DOHH2 (cell line): ENCODE data around the gene PHACTR1.

Experiments
- H3F3A ChIP-seq: fragments of 200-600 bp; sonication (generic), shearing (Covaris generic); 2 replicates; pipeline ENCODE4 v1.6.0; 2016; ENCODE audit warnings: antibody characterized with exemption, mild to moderate bottlenecking; ENCODE audit not compliant: control insufficient read depth, insufficient read depth
- H3K27ac ChIP-seq: fragments of 200-600 bp; sonication (generic); 2 replicates; pipeline ENCODE4 v1.5.1; 2014; ENCODE audit warnings: low read depth, mild to moderate bottlenecking, low read length, moderate library complexity
- H3K27me3 ChIP-seq: fragments of 200-600 bp; sonication (generic); 2 replicates; pipeline ENCODE4 v1.6.1; 2014; ENCODE audit warnings: mild to moderate bottlenecking, low read length, mixed read lengths; ENCODE audit not compliant: control insufficient read depth
- H3K36me3 ChIP-seq: fragments of 200-600 bp; sonication (generic); 2 replicates; pipeline ENCODE4 v1.6.1; 2014; ENCODE audit warnings: mild to moderate bottlenecking, low read length, moderate library complexity, mixed read lengths; ENCODE audit not compliant: control insufficient read depth
- H3K4me1 ChIP-seq: fragments of 200-600 bp; sonication (generic); 2 replicates; pipeline ENCODE4 v1.6.1; 2014; ENCODE audit warnings: mild to moderate bottlenecking, low read length, mixed read lengths; ENCODE audit not compliant: control insufficient read depth
- H3K4me2 ChIP-seq: fragments of 200-600 bp; sonication (generic); 2 replicates; pipeline ENCODE4 v1.6.0; 2014; ENCODE audit warnings: mild to moderate bottlenecking, low read length, moderate library complexity
- H3K4me3 ChIP-seq: fragments of 200-600 bp; sonication (generic); 2 replicates; pipeline ENCODE4 v1.5.1; 2014; ENCODE audit warnings: mild to moderate bottlenecking, low read length, mixed read lengths
- H3K79me2 ChIP-seq: fragments of 200-600 bp; sonication (generic); 2 replicates; pipeline ENCODE4 v1.6.1; 2014; ENCODE audit warnings: mild to moderate bottlenecking, low read length, mixed read lengths; ENCODE audit not compliant: control insufficient read depth
- H3K9me2 ChIP-seq: fragments of 200-600 bp; sonication (generic); replicated peaks from 2 replicates; pipeline ENCODE4 v1.6.1; 2014; ENCODE audit warnings: mild to moderate bottlenecking, low read length, mixed read lengths; ENCODE audit not compliant: control insufficient read depth
- H3K9me3 ChIP-seq: fragments of 200-600 bp; sonication (generic); 2 replicates; pipeline ENCODE4 v1.6.1; 2014; ENCODE audit warnings: antibody characterized with exemption, low read length, mixed read lengths; ENCODE audit not compliant: control insufficient read depth, insufficient read depth
- H4K20me1 ChIP-seq: fragments of 200-600 bp; sonication (generic); 2 replicates; pipeline ENCODE4 v1.6.0; 2014; ENCODE audit warnings: low read depth, mild to moderate bottlenecking, antibody characterized with exemption, low read length, moderate library complexity; ENCODE audit not compliant: control insufficient read depth, insufficient read depth
- CTCF ChIP-seq: fragments of 200-600 bp; sonication (generic); IDR thresholded peaks from one replicate; pipeline ENCODE4 v1.5.1; 2014; ENCODE audit warnings: antibody characterized with exemption, mild to moderate bottlenecking, low read depth, low read length; ENCODE audit not compliant: poor library complexity, severe bottlenecking
- EZH2phosphoT487 ChIP-seq: fragments of 200-600 bp; sonication (generic); IDR thresholded peaks from 2 replicates; pipeline ENCODE4 v1.6.1; 2017; ENCODE audit warnings: borderline replicate concordance, mild to moderate bottlenecking, antibody characterized with exemption, low read length, moderate library complexity, mixed read lengths

Gene PHACTR1

GRCh38 chr6:13184547-13184946 lies 468.0 kb downstream of the PHACTR1 start:
- Histone ChIP-seq H3K27ac (no peak overlapping the region), H3K79me2 (no peaks in the 10 kb centered on the region), H3K9me2 (no peaks in the 10 kb centered on the region), H3K9me3 (no peaks in the 10 kb centered on the region), H3K27me3 (peaks cover 15% of the 10 kb centered on the region; the same call in 1 of the 2 replicates), H3K4me3 (no peak overlapping the region), H4K20me1 (no peaks in the 10 kb centered on the region), H3K4me1 (no peaks in the 10 kb centered on the region), H3F3A (no peaks in the 10 kb centered on the region), H3K4me2 (no peak overlapping the region), H3K36me3 (no peaks in the 10 kb centered on the region)
- TF ChIP-seq CTCF (no peak), EZH2phosphoT487 (no peak)

GRCh38 chr6:13186861-13187260 lies 470.3 kb downstream of the PHACTR1 start:
- TF ChIP-seq CTCF (no peak), EZH2phosphoT487 (no peak)
- peaks cover 30% of the 10 kb centered on the region for H3K27me3 ChIP-seq

GRCh38 chr6:13187692-13188091 lies 471.1 kb downstream of the PHACTR1 start:
- no peak overlapping the region for H3K4me2 ChIP-seq
- no peaks in the 10 kb centered on the region for H4K20me1 ChIP-seq

More at GRCh38 chr6:13186861-13187260, 470.3 kb downstream of the PHACTR1 start:
- Histone ChIP-seq H3K79me2 (no peaks in the 10 kb centered on the region), H3K4me3 (no peak overlapping the region), H3K36me3 (no peaks in the 10 kb centered on the region), H3F3A (no peaks in the 10 kb centered on the region), H3K4me2 (no peak overlapping the region), H3K4me1 (no peaks in the 10 kb centered on the region), H4K20me1 (no peaks in the 10 kb centered on the region), H3K27ac (no peak overlapping the region), H3K9me3 (no peaks in the 10 kb centered on the region), H3K9me2 (no peaks in the 10 kb centered on the region)

More at GRCh38 chr6:13187692-13188091, 471.1 kb downstream of the PHACTR1 start:
- Histone ChIP-seq H3K4me3 (no peak overlapping the region), H3K9me2 (no peaks in the 10 kb centered on the region), H3K79me2 (no peaks in the 10 kb centered on the region), H3K4me1 (no peaks in the 10 kb centered on the region), H3F3A (no peaks in the 10 kb centered on the region), H3K27ac (no peak overlapping the region), H3K36me3 (no peaks in the 10 kb centered on the region), H3K9me3 (no peaks in the 10 kb centered on the region), H3K27me3 (peaks cover 36% of the 10 kb centered on the region)
- no peak for TF ChIP-seq EZH2phosphoT487
- TF ChIP-seq CTCF: no peak
